ENCODE measurements around the gene NFYC. TPM values are rescaled to one million over a fixed set of nuclear protein-coding genes. Genes with fewer than 3 reads are reported as not detected.
"Not testable (repeated sequence)": the region's sequence is repeated elsewhere in the genome, so short reads cannot be mapped to it uniquely, and the experiment has no call there.

NFYC gene
- total RNA-seq, 2 donors from 2014 or later, result 46.9 to 62.2 TPM

DNA sequence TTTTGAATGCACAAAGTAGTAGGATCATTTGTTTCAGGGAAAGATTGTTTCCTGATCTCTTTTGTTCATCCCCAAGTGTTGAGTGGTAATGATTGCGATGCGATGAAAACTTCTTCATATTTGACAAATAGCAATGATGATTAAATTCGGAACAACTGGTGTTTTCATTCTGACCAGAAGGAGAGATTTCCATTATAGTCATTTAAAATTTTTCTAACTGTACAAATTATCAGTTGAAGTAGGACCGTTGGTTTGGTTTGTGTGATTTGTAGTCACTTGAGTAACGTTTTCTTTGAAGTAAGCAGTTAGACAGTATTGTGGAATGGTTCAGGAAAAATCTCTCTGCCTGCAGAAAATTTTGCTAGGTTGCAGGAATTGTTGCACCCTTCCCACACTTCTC is 5.9 kb downstream of the NFYC start:
- intact Hi-C loops (cut with DNase I), result no loop called here
- no peak overlapping the region for H3K9ac ChIP-seq (ENCODE audit: low read depth in 2 of 2, low read length in 2 of 2)
- TF ChIP-seq, protein P1, sequence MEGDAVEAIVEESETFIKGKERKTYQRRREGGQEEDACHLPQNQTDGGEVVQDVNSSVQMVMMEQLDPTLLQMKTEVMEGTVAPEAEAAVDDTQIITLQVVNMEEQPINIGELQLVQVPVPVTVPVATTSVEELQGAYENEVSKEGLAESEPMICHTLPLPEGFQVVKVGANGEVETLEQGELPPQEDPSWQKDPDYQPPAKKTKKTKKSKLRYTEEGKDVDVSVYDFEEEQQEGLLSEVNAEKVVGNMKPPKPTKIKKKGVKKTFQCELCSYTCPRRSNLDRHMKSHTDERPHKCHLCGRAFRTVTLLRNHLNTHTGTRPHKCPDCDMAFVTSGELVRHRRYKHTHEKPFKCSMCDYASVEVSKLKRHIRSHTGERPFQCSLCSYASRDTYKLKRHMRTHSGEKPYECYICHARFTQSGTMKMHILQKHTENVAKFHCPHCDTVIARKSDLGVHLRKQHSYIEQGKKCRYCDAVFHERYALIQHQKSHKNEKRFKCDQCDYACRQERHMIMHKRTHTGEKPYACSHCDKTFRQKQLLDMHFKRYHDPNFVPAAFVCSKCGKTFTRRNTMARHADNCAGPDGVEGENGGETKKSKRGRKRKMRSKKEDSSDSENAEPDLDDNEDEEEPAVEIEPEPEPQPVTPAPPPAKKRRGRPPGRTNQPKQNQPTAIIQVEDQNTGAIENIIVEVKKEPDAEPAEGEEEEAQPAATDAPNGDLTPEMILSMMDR (IDR thresholded peaks at IDR 0.05), result no peak

DNA sequence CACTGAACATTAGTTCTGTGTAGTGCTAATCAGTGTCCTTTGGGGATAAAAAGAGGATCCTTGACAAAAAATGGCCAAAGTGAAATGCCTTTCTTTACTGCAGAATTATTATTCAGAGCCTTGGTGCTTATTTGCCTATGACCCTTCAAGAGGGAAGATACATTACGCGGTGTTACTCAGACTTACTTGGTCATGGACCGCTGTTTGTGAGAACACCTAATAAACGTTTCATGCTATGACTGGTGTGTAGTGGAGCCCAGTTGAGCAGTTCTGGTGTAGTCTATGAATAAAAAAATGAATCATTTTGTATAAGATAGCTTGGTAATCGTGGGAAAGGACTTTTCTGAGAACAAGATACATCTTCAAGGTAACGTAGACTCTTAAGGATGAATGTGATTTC is 8.3 kb downstream of the NFYC start:
- Histone ChIP-seq H3K4me1 (no peaks in the 10 kb centered on the region), H3K27me3 (no peaks in the 10 kb centered on the region), H3K9me3 (no peaks in the 10 kb centered on the region), H3K36me3 (no peaks in the 10 kb centered on the region), H3K4me3 (no peak overlapping the region), H3K9ac (ENCODE audit: low read depth in 2 of 2, low read length in 2 of 2) (no peak overlapping the region), H3K27ac (no peak overlapping the region)
- TF ChIP-seq, protein P1 (IDR thresholded peaks at IDR 0.05), result no peak
- intact Hi-C loops (cut with DNase I), result no loop called here
- no peak for DNase-seq

More for the DNA sequence above, 5.9 kb downstream of the NFYC start:
- Histone ChIP-seq H3K36me3 (no peaks in the 10 kb centered on the region), H3K4me3 (no peak overlapping the region), H3K9me3 (no peaks in the 10 kb centered on the region), H3K27ac (no peak overlapping the region), H3K4me1 (peaks cover 8% of the 10 kb centered on the region), H3K27me3 (no peaks in the 10 kb centered on the region)
- DNase-seq, result no peak

DNA sequence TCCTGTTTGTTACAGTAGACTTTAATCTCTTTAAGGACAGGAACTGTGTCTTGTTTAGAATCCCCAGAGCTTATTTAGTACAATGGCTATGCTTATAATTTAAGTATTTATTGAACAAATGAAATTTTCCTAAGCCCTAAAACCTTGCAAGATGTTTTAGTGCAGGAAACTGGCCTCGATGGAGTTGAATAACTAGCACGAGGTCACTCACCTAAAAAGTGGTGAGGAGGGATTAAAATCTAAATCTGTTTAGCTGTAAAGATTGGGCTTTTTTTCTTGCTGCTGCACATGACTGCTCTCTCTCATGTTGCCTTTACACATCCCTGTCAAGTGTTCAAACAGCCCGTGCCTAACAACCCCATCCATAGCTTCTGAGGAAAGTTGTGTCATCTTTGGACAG is 10.2 kb downstream of the NFYC start:
- H3K27ac ChIP-seq, result no peak overlapping the region
- no peaks in the 10 kb centered on the region for H3K36me3 ChIP-seq
- DNase-seq, result no peak
- no peaks in the 10 kb centered on the region for H3K9me3 ChIP-seq
- H3K4me1 ChIP-seq, result no peaks in the 10 kb centered on the region
- H3K27me3 ChIP-seq, result no peaks in the 10 kb centered on the region
- TF ChIP-seq, protein P1 (IDR thresholded peaks at IDR 0.05), result no peak
- intact Hi-C loops (cut with DNase I), result no loop called here
- H3K9ac ChIP-seq (ENCODE audit: low read depth in 2 of 2, low read length in 2 of 2), result no peak overlapping the region
- no peak overlapping the region for H3K4me3 ChIP-seq

DNA sequence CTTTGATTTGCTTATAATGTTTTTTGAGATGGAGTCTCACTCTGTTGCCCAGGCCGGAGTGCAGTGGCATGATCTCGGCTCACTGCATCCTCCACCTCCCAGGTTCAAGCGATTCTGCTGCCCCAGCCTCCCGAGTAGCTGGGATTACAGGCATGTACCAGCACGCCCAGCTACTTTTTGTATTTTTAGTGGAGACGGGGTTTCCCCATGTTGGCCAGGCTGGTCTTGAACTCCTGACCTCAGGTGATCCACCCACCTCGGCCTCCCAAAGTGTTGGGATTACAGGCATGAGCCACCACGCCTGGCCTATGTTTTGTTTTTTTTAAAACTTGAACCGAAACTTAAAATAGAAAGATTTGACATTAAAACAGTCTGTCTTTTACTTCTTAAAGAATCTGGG is 11.3 kb downstream of the NFYC start:
- H3K4me3 ChIP-seq; H3K4me1 ChIP-seq; intact Hi-C loops (cut with DNase I); DNase-seq; H3K9ac ChIP-seq (ENCODE audit: low read depth in 2 of 2, low read length in 2 of 2); H3K9me3 ChIP-seq; H3K36me3 ChIP-seq; H3K27me3 ChIP-seq; H3K27ac ChIP-seq: not testable (repeated sequence)

DNA sequence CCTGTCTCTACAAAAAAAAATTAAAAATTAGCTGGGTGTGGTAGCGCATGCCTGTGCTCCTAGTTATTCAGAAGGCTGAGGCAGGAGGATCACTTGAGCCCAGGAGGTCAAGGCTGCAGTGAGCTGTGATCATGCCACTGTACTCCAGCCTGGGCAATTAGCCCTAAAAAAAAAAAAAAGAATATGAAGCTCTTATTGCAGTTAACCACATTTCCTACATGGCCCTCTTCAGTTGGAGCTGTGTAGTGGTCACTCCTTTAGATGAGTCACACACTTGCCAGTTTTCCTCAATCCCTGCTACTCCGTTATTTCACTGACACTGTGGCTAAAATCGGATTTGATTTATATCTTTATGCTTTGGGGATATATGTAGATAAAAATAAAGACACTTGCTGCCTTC is 11.8 kb downstream of the NFYC start:
- Histone ChIP-seq H3K27ac (no peak overlapping the region), H3K4me3 (no peak overlapping the region), H3K27me3 (no peaks in the 10 kb centered on the region), H3K9me3 (no peaks in the 10 kb centered on the region), H3K4me1 (no peaks in the 10 kb centered on the region), H3K9ac (ENCODE audit: low read depth in 2 of 2, low read length in 2 of 2) (no peak overlapping the region), H3K36me3 (no peaks in the 10 kb centered on the region)
- TF ChIP-seq, protein P1 (IDR thresholded peaks at IDR 0.05), result no peak
- no peak for DNase-seq
- intact Hi-C loops (cut with DNase I), result no loop called here

DNA sequence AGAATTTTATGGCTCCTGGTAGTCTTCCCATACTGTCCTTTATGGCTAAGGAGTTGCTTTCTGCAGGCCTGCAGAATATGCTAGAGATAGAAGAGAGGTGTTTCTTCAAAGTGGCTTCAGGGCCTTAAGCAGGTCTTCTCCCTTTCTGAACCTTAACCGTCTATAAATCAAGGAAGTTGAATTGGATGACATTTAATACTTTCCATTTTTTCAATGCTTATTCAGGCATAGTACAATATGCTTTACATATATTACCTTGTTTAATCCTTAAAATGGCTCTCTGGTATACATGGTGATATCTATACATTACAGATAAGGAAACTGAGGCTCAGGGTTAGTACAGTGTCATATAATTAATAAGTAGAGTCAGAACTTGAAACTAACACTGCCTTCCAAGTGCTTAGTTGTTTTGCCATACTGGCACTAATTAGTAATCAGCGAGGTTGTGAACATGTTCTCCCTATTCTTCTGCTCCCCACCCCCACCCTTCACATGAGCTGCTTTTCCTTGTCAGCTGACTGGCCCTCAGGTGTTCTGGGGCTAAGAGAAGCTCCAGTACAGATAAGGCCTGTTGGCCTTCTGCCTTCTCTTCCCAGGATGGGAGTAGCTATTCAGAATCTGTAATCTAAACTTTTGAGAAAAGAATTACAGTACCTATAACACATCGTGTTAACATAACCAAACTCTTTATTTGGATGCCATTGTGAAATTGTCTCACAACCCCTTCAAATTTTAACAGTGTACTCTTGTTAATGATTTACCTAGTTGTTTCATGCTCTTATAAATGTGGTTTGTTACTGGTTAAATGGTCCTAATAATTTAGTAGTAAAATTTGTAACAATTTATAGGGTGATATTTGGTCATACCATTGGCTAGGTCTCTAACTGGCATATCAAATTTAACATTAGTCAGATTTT is 13.6 kb downstream of the NFYC start:
- H3K9ac ChIP-seq (ENCODE audit: low read depth in 2 of 2, low read length in 2 of 2), result no peak overlapping the region
- H3K4me1 ChIP-seq, result no peaks in the 10 kb centered on the region
- no peak overlapping the region for H3K27ac ChIP-seq
- no peaks in the 10 kb centered on the region for H3K36me3 ChIP-seq
- no peak for DNase-seq
- intact Hi-C loops (cut with DNase I), result no loop called here
- no peak overlapping the region for H3K4me3 ChIP-seq
- no peaks in the 10 kb centered on the region for H3K27me3 ChIP-seq
- H3K9me3 ChIP-seq, result no peaks in the 10 kb centered on the region
- TF ChIP-seq, protein P1 (IDR thresholded peaks at IDR 0.05), result no peak
